ENCODE results near the gene NPAS3.

DNA sequence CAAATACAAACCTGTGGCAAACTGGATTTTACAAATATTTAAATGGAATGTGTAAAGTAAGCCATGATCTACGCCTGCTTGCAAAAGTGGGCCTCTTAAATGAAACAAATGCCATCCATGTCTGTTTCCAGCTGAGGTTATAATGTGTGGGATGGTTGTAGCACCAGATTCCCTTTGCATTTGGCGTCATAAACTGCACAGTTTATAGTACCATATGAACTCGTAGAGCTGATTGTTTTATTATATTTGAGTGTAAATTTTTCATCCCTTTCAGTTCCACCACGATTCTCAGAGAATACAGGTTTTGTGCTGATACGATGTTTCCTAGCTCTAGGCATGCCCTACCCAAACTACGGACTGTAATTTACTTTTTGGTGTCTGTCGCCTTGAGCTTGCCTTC, 637.3 kb downstream of the NPAS3 start:
- TF ChIP-seq MAFK (conservative IDR thresholded peaks at IDR 0.05 in 1 of 2, IDR thresholded peaks at IDR 0.05 in 1 of 2; ENCODE audit: low read length in 2 of 2): no peak
- TF ChIP-seq POLR2A (IDR thresholded peaks at IDR 0.05; ENCODE audit: insufficient read depth in 1 of 2, low read depth in 2 of 2, low read length in 2 of 2): no peak
- TF ChIP-seq ZZZ3 (CRISPR knock-in tag; IDR thresholded peaks at IDR 0.05; ENCODE audit: borderline replicate concordance): no peak
- no peak for TF ChIP-seq BRD4 (CRISPR knock-in tag; IDR thresholded peaks at IDR 0.05)

All from HepG2 (cell line).